ENCODE data around the gene TRAFD1. TPM values are rescaled to one million over a fixed set of nuclear protein-coding genes. Genes with fewer than 3 reads are reported as not detected.
A peak's percentile ranks its signal among the peaks of the same experiment; 100 is the strongest.

The TRAFD1 gene
- total RNA-seq, 4 donors from 2014 or later: 37.0 to 56.9 (median 44.4) TPM

GRCh38 chr12:112126911-112127310, 1.6 kb downstream of the TRAFD1 start:
- intact Hi-C loops (cut with DNase I): no loop called here
- Histone ChIP-seq H3K36me3 (peaks cover 0 to 4% (median 0%) of the 10 kb centered on the region in 3 donors), H3K27ac (peak overlapping the region in 3 of 4 donors; percentile 88 to 100 (median 92)), H3K4me1 (peaks cover 48 to 92% (median 78%) of the 10 kb centered on the region in 3 donors), H3K27me3 (no peaks in the 10 kb centered on the region), H3K9me3 (no peaks in the 10 kb centered on the region), H3K4me3 (peak overlapping the region; percentile 68 to 99 (median 79))
- no peak for DNase-seq
- TF ChIP-seq CTCF (IDR thresholded peaks at IDR 0.05) (no peak), POLR2A (IDR thresholded peaks at IDR 0.05) (no peak)
- WGBS, 2 donors: 49 to 53% methylated on average over 7 of the region's 7 CpGs

GRCh38 chr12:112130441-112130998, 5.2 kb downstream of the TRAFD1 start:
- WGBS, 2 donors: 7 to 8% methylated on average over 2 of the region's 2 CpGs
- Histone ChIP-seq H3K27ac (peak overlapping the region; percentile 48 to 78 (median 70)), H3K4me1 (peaks cover 39 to 96% (median 58%) of the 10 kb centered on the region in 3 donors), H3K36me3 (peaks cover 5 to 26% (median 9%) of the 10 kb centered on the region in 3 donors), H3K4me3 (peak overlapping the region in 2 of 4 donors; percentile 4 to 49), H3K27me3 (no peaks in the 10 kb centered on the region), H3K9me3 (no peaks in the 10 kb centered on the region)
- DNase-seq: no peak
- TF ChIP-seq POLR2A (IDR thresholded peaks at IDR 0.05) (no peak), CTCF (IDR thresholded peaks at IDR 0.05) (no peak)
- intact Hi-C loops (cut with DNase I): no loop called here

- TF ChIP-seq POLR2A (IDR thresholded peaks at IDR 0.05) (no peak), CTCF (IDR thresholded peaks at IDR 0.05) (no peak)
- peak overlapping the region in 2 of 4 donors; percentile 65 to 78 for H3K27ac ChIP-seq
- DNase-seq: no peak
- H3K4me3 ChIP-seq: no peak overlapping the region
- H3K4me1 ChIP-seq: peaks cover 32 to 94% (median 53%) of the 10 kb centered on the region in 3 donors
- intact Hi-C loops (cut with DNase I): no loop called here
- peaks cover 9 to 38% (median 10%) of the 10 kb centered on the region in 3 donors for H3K36me3 ChIP-seq
- 54 to 68% methylated on average over 1 of the region's 1 CpG for WGBS, 2 donors
- no peaks in the 10 kb centered on the region for H3K9me3 ChIP-seq
- no peaks in the 10 kb centered on the region for H3K27me3 ChIP-seq
Observed at GRCh38 chr12:112131686-112132085, 6.3 kb downstream of the TRAFD1 start.

GRCh38 chr12:112133418-112133817, 8.1 kb downstream of the TRAFD1 start:
- intact Hi-C loops (cut with DNase I): no loop called here
- WGBS, 2 donors: 87 to 97% methylated on average over 5 of the region's 5 CpGs
- Histone ChIP-seq H3K27me3 (no peaks in the 10 kb centered on the region), H3K4me1 (peaks cover 19 to 84% (median 36%) of the 10 kb centered on the region in 3 donors), H3K36me3 (peaks cover 9 to 55% (median 25%) of the 10 kb centered on the region in 3 donors), H3K27ac (peak overlapping the region in 1 of 4 donors; percentile 12), H3K4me3 (no peak overlapping the region), H3K9me3 (no peaks in the 10 kb centered on the region)
- TF ChIP-seq CTCF (IDR thresholded peaks at IDR 0.05) (no peak), POLR2A (IDR thresholded peaks at IDR 0.05) (no peak)
- DNase-seq: no peak

GRCh38 chr12:112134731-112135130, 9.4 kb downstream of the TRAFD1 start:
- no peak for TF ChIP-seq CTCF (IDR thresholded peaks at IDR 0.05)
- TF ChIP-seq POLR2A (IDR thresholded peaks at IDR 0.05): no peak
- no peak for DNase-seq
- Histone ChIP-seq H3K27me3 (no peaks in the 10 kb centered on the region), H3K9me3 (no peaks in the 10 kb centered on the region), H3K36me3 (peaks cover 9 to 69% (median 31%) of the 10 kb centered on the region in 3 donors), H3K27ac (peak overlapping the region in 3 of 4 donors; percentile 57 to 66 (median 58)), H3K4me1 (peaks cover 12 to 73% (median 23%) of the 10 kb centered on the region in 3 donors), H3K4me3 (no peak overlapping the region)
- intact Hi-C loops (cut with DNase I): no loop called here
- WGBS, 2 donors: 40 to 75% methylated on average over 3 of the region's 3 CpGs

Measured in esophagus squamous epithelium (tissue), 5 donors.